H1 (cell line): ENCODE results near the gene YEATS2. TPM values are rescaled to one million over a fixed set of nuclear protein-coding genes. Genes with fewer than 3 reads are reported as not detected.

Source experiments
- CTCF ChIA-PET: fragments of 300-600 bp; sonication (Branson Sonifier 250); formaldehyde crosslinking; loops from one replicate; lab custom pipeline; 2021; ENCODE audit not compliant: partially characterized antibody; lab: Charles Lee
- POLR2A ChIA-PET: fragments of 300-600 bp; sonication (Branson Sonifier 250); formaldehyde crosslinking; loops from one replicate; lab custom pipeline; 2021; ENCODE audit warnings: inconsistent platforms; ENCODE audit not compliant: partially characterized antibody; lab: Charles Lee
- DNase-seq, 2 experiments: peaks; one replicate each; pipeline versions ENCODE4 v3.0.0 to v3.0.0-alpha.2; 2010 to 2022; ENCODE audit warnings: low spot score in 2 of 2, low read depth in 1 of 2, mixed read lengths in 1 of 2
- FAIRE-seq: peaks from 2 replicates; lab custom pipeline; 2011; peaks lifted over from hg19 to GRCh38; lab: Jason Lieb, UNC
- H2AFZ ChIP-seq: 2 replicates; pipeline ENCODE4 v1.8.1; 2012; ENCODE audit warnings: low read length, inconsistent platforms
- H2AK5ac ChIP-seq: 2 replicates; pipeline ENCODE4 v1.6.1; 2013; ENCODE audit warnings: low read depth, low read length
- H2BK120ac ChIP-seq: replicated peaks from 2 replicates; pipeline ENCODE3; 2013; ENCODE audit warnings: low read depth, low read length, inconsistent platforms
- H2BK12ac ChIP-seq: 2 replicates; pipeline ENCODE4 v1.6.1; 2013; ENCODE audit warnings: low read depth, low read length
- H2BK15ac ChIP-seq: 2 replicates; pipeline ENCODE4 v1.6.1; 2013; ENCODE audit warnings: low read length
- H2BK20ac ChIP-seq: 2 replicates; pipeline ENCODE4 v1.6.1; 2013; ENCODE audit warnings: low read length
- H2BK5ac ChIP-seq: 2 replicates; pipeline ENCODE4 v1.6.1; 2013; ENCODE audit warnings: low read depth, low read length
- H3K14ac ChIP-seq: 2 replicates; pipeline ENCODE4 v1.6.1; 2013; ENCODE audit warnings: inconsistent platforms; ENCODE audit not compliant: insufficient read length
- H3K18ac ChIP-seq: 2 replicates; pipeline ENCODE4 v1.6.1; 2013; ENCODE audit warnings: low read length; ENCODE audit errors: extremely low read depth
- H3K23ac ChIP-seq: 2 replicates; pipeline ENCODE4 v1.6.1; 2013; ENCODE audit warnings: inconsistent platforms; ENCODE audit not compliant: insufficient read length
- H3K23me2 ChIP-seq: 2 replicates; pipeline ENCODE4 v1.6.1; 2013; ENCODE audit warnings: low read depth, low read length
- H3K27ac ChIP-seq: 2 replicates; pipeline ENCODE4 v1.6.1; 2011; ENCODE audit warnings: low read depth, low read length, inconsistent platforms
- H3K27me3 ChIP-seq, 4 experiments: replicated peaks in 1 of 4; 1 replicate in 1 of 4; 2 replicates in 3 of 4; pipeline versions ENCODE4 v1.6.1 to v1.8.1; 2011 to 2013; ENCODE audit warnings: low read length in 3 of 4, mild to moderate bottlenecking in 3 of 4, inconsistent platforms in 2 of 4, mixed read lengths in 2 of 4, moderate library complexity in 1 of 4; ENCODE audit not compliant: control insufficient read depth in 3 of 4, insufficient read depth in 3 of 4; ENCODE audit errors: extremely low read depth in 1 of 4
- H3K36me3 ChIP-seq, 4 experiments: 2 replicates each; pipeline versions ENCODE4 v1.6.1 to v1.8.1; 2011 to 2013; ENCODE audit warnings: mild to moderate bottlenecking in 4 of 4, low read length in 3 of 4, moderate library complexity in 2 of 4, control low read depth in 1 of 4, inconsistent platforms in 1 of 4; ENCODE audit not compliant: insufficient read depth in 4 of 4, control insufficient read depth in 2 of 4
- H3K4ac ChIP-seq: replicated peaks from 2 replicates; pipeline ENCODE3; 2013; ENCODE audit warnings: low read length, low read depth, mixed read lengths, inconsistent platforms; ENCODE audit not compliant: insufficient read length
- H3K4me1 ChIP-seq, 4 experiments: replicated peaks in 1 of 4; 1 replicate in 1 of 4; 2 replicates in 3 of 4; pipeline versions ENCODE4 v1.6.1 to v1.8.1; 2011 to 2013; ENCODE audit warnings: low read length in 3 of 4, inconsistent platforms in 2 of 4, mixed read lengths in 1 of 4; ENCODE audit not compliant: insufficient read depth in 4 of 4, control insufficient read depth in 3 of 4
- H3K4me2 ChIP-seq, 2 experiments: 2 replicates each; pipeline versions ENCODE4 v1.6.1 to v1.8.1; 2011 to 2013; ENCODE audit warnings: low read depth in 2 of 2, low read length in 2 of 2, control low read depth in 1 of 2, inconsistent platforms in 1 of 2, mild to moderate bottlenecking in 1 of 2; ENCODE audit not compliant: insufficient read depth in 1 of 2
- H3K4me3 ChIP-seq, 4 experiments: fragments of 200-600, 300-600 bp in 1 of 4; sonication (generic), shearing (Covaris generic), sonication (Bioruptor Twin) in 1 of 4; 2 replicates each; pipeline versions ENCODE4 v1.5.1 to v1.8.1; 2011 to 2016; ENCODE audit warnings: low read length in 4 of 4, low read depth in 3 of 4, control low read depth in 2 of 4, inconsistent platforms in 2 of 4, mild to moderate bottlenecking in 2 of 4, mixed read lengths in 1 of 4, moderate library complexity in 1 of 4; ENCODE audit not compliant: insufficient read depth in 2 of 4; ENCODE audit errors: extremely low read depth in 1 of 4
- H3K56ac ChIP-seq: replicated peaks from 2 replicates; pipeline ENCODE3; 2013; ENCODE audit warnings: low read depth, mild to moderate bottlenecking, mixed read lengths, low read length, inconsistent platforms; ENCODE audit not compliant: insufficient read length
- H3K79me1 ChIP-seq: 2 replicates; pipeline ENCODE4 v1.6.1; 2013; ENCODE audit warnings: low read depth, low read length, control low read depth
- H3K79me2 ChIP-seq, 2 experiments: 2 replicates each; pipeline versions ENCODE4 v1.6.1 to v1.8.1; 2012 to 2013; ENCODE audit warnings: low read length in 2 of 2, mild to moderate bottlenecking in 2 of 2, inconsistent platforms in 1 of 2; ENCODE audit not compliant: insufficient read depth in 2 of 2, control insufficient read depth in 1 of 2
- H3K9ac ChIP-seq, 4 experiments: replicated peaks in 1 of 4; 1 replicate in 1 of 4; 2 replicates in 3 of 4; pipeline versions ENCODE4 v1.6.1 to v1.8.1; 2011 to 2013; ENCODE audit warnings: low read depth in 3 of 4, low read length in 3 of 4, control low read depth in 2 of 4, mild to moderate bottlenecking in 2 of 4, moderate library complexity in 2 of 4, inconsistent platforms in 1 of 4; ENCODE audit errors: extremely low read depth in 1 of 4
- H3K9me3 ChIP-seq, 2 experiments: 2 replicates each; pipeline versions ENCODE4 v1.6.1 to v1.8.1; 2012 to 2013; ENCODE audit warnings: mild to moderate bottlenecking in 2 of 2, moderate library complexity in 2 of 2, control low read depth in 1 of 2, inconsistent platforms in 1 of 2, low read depth in 1 of 2, low read length in 1 of 2, mixed read lengths in 1 of 2; ENCODE audit not compliant: insufficient read depth in 2 of 2
- H4K20me1 ChIP-seq, 2 experiments: replicated peaks in 1 of 2; 2 replicates each; pipeline versions ENCODE3 to v1.8.1; 2011 to 2013; ENCODE audit warnings: inconsistent platforms in 2 of 2, low read length in 2 of 2, mild to moderate bottlenecking in 1 of 2; ENCODE audit not compliant: insufficient read depth in 2 of 2, control insufficient read depth in 1 of 2
- H4K5ac ChIP-seq: 2 replicates; pipeline ENCODE4 v1.6.1; 2013; ENCODE audit warnings: low read length, low read depth, mixed read lengths, inconsistent platforms; ENCODE audit not compliant: insufficient read length
- H4K8ac ChIP-seq: 2 replicates; pipeline ENCODE4 v1.8.0; 2013; ENCODE audit warnings: mild to moderate bottlenecking, moderate library complexity, low read length, inconsistent platforms; ENCODE audit not compliant: insufficient read depth; ENCODE audit errors: extremely low read depth
- H4K91ac ChIP-seq: replicated peaks from 2 replicates; pipeline ENCODE3; 2013; ENCODE audit warnings: low read length, mixed read lengths, inconsistent platforms; ENCODE audit not compliant: insufficient read length
- CBX5 ChIP-seq: fragments of 300-800, 300-1000 bp; sonication (generic); IDR thresholded peaks from 2 replicates; pipeline ENCODE4 v1.7.1; 2016; ENCODE audit warnings: antibody characterized with exemption, low read length, low read depth
- GTF2F1 ChIP-seq: IDR thresholded peaks from 2 replicates; pipeline ENCODE4 v1.6.1; 2012; ENCODE audit warnings: low read depth, low read length, improper control_type of control experiment, borderline replicate concordance
- HDAC6 ChIP-seq: IDR thresholded peaks from one replicate; pipeline ENCODE4 v1.7.1; 2012; ENCODE audit warnings: low read depth, mild to moderate bottlenecking, inconsistent platforms, low read length, moderate library complexity
- NRF1 ChIP-seq: IDR thresholded peaks from 2 replicates; pipeline ENCODE4 v1.6.1; 2011; ENCODE audit warnings: mild to moderate bottlenecking, low read depth, low read length, improper control_type of control experiment
- RAD21 ChIP-seq, 2 experiments: IDR thresholded peaks in 1 of 2; conservative IDR thresholded peaks in 1 of 2; 2 replicates each; pipeline ENCODE4 v1.6.1; 2011; ENCODE audit warnings: low read depth in 2 of 2, low read length in 2 of 2, improper control_type of control experiment in 1 of 2, inconsistent platforms in 1 of 2, mild to moderate bottlenecking in 1 of 2, moderate library complexity in 1 of 2
- SAP30 ChIP-seq: fragments of 300-600 bp; sonication (generic); IDR thresholded peaks from 2 replicates; pipeline ENCODE4 v1.7.1; 2012; ENCODE audit warnings: low read length, moderate library complexity, mild to moderate bottlenecking, inconsistent platforms; ENCODE audit not compliant: insufficient read depth, insufficient replicate concordance
- SUZ12 ChIP-seq: fragments of 200-600 bp; sonication (generic); IDR thresholded peaks from 2 replicates; pipeline ENCODE4 v1.6.1; 2012; ENCODE audit warnings: mild to moderate bottlenecking, inconsistent platforms, low read length, moderate library complexity, mixed read lengths
- WGBS, 2 experiments: shearing (Covaris generic) in 1 of 2; methylation state at CpG; one replicate each; pipeline versions ENCODE4 v1.1.6 to v1.1.7; 2013 to 2015; ENCODE audit warnings: low lambda C conversion rate in 2 of 2, mixed read lengths in 2 of 2, inconsistent platforms in 1 of 2, low coverage in 1 of 2, missing lambda C conversion rate in 1 of 2; ENCODE audit not compliant: insufficient replicate concordance in 2 of 2, insufficient coverage in 1 of 2, insufficient read length in 1 of 2; ENCODE audit errors: extremely low coverage in 1 of 2, missing lambda C conversion rate in 1 of 2; 5-methylcytosine and 5-hydroxymethylcytosine counted together
- polyA plus RNA-seq, 7 experiments: library from polyadenylated mRNA; depleted of rRNA in 3 of 7; stranded (reverse) in 5 of 7; unstranded in 2 of 7; fragments of >200 nt in 5 of 7; fragments of 200-250 nt in 2 of 7; gene quantifications; 1 replicate in 5 of 7; 2 replicates in 1 of 7; 4 replicates in 1 of 7; pipeline versions ENCODE4 v1.2.1 to v1.2.3, GENCODE V29; 2011 to 2013; ENCODE audit warnings: missing spikeins in 2 of 7, mixed read lengths in 2 of 7
- total RNA-seq: library from RNA; stranded (reverse); fragmentation: NEBNext Ultra II Directional; extraction: Animal tissue kit (Norgen Biotek cat#: 25700); gene quantifications from 2 replicates; pipeline ENCODE4 v1.2.1, GENCODE V29; 2021
- TF ChIP-seq, protein P1 (sequence below), 3 experiments: IDR thresholded peaks; 1 replicate in 2 of 3; 2 replicates in 1 of 3; pipeline versions ENCODE4 v1.5.1 to v1.6.1; 2011; ENCODE audit warnings: low read length in 3 of 3, mild to moderate bottlenecking in 3 of 3, inconsistent platforms in 2 of 3, low read depth in 1 of 3, moderate library complexity in 1 of 3; ENCODE audit not compliant: insufficient read depth in 1 of 3; ENCODE audit errors: control extremely low read depth in 1 of 3
- TF ChIP-seq, protein P2 (sequence below): IDR thresholded peaks from 2 replicates; pipeline ENCODE4 v1.6.1; 2011; ENCODE audit warnings: low read depth, mild to moderate bottlenecking, low read length; ENCODE audit not compliant: insufficient read depth

YEATS2 gene
- total and polyA plus RNA-seq, 2 of the 8 experiments (the other 6 are each of a cell fraction or from before 2014, with no cell fraction given), result 35.3 to 53.7 TPM

DNA sequence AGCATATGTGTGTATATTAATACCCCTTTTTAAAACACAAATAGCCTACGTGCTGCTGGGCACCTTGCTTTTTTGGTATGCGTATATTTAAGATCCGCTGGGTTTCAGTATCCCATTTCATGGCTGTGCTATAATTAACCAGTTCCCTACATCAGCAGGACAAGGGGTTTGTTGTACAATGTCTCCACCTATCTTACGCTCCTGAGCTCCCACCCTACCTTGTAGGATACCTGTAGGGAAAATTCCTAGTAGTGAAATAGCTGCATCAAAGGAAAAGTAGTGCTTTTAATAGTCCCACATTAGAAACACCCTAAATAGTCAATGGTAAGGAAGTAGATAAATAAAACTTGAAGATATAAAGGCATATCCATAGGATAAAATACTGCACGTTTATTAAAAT lies 126.4 kb downstream of the YEATS2 start:
- peaks cover 0 to 7% (median 3%) of the 10 kb centered on the region in 4 experiments; a peak in 5 of 7 replicates for H3K4me1 ChIP-seq
- H2BK12ac ChIP-seq, result no peak overlapping the region
- ChIA-PET POLR2A (interaction anchor here (0.9 to 1.0 kb wide), 2 partner anchors 11 to 61 kb away, joined by 3 read pairs; partner anchors contain the start of gene PARL), CTCF (interaction anchor here (0.8 to 1.9 kb wide), 8 partner anchors 15 to 365 kb away, joined by 3 to 5 read pairs (median 3); partner anchors contain the start of gene PARL)
- WGBS, 2 experiments, result 59% methylated on average over 5 of the region's 5 CpGs; no CpG with 5 or more reads in 1 of the 2 experiments
- DNase-seq, result no peak
- H3K79me1 ChIP-seq, result no peaks in the 10 kb centered on the region
- no peak overlapping the region for H2BK120ac ChIP-seq
- H4K91ac ChIP-seq, result no peak overlapping the region
- no peak overlapping the region for H3K23ac ChIP-seq
- no peak overlapping the region for H2BK5ac ChIP-seq
- H3K56ac ChIP-seq, result no peak overlapping the region
- H2BK15ac ChIP-seq, result no peak overlapping the region
- H2AK5ac ChIP-seq, result no peak overlapping the region
- H4K20me1 ChIP-seq, result peaks cover 0 to 4% of the 10 kb centered on the region in 2 experiments
- peak overlapping the region in 3 of 4 experiments; percentile 66 to 79 (median 71); a peak in 4 of 8 replicates for H3K4me3 ChIP-seq
- no peak for FAIRE-seq
- no peak overlapping the region for H3K9ac ChIP-seq
- no peak overlapping the region for H3K27ac ChIP-seq
- no peak overlapping the region for H4K8ac ChIP-seq
- no peak overlapping the region for H3K18ac ChIP-seq
- H2AFZ ChIP-seq, result no peak overlapping the region
- peak overlapping the region; percentile 87 to 99 for H3K4me2 ChIP-seq
- no peak overlapping the region for H2BK20ac ChIP-seq
- H4K5ac ChIP-seq, result no peak overlapping the region
- no peak overlapping the region for H3K4ac ChIP-seq
- peaks cover 13% of the 10 kb centered on the region; the same call in 1 of the 2 replicates for H3K23me2 ChIP-seq
- H3K79me2 ChIP-seq, result no peaks in the 10 kb centered on the region
- no peak overlapping the region for H3K14ac ChIP-seq
- peaks cover 0 to 4% (median 0%) of the 10 kb centered on the region in 4 experiments; a peak in 1 of 8 replicates for H3K36me3 ChIP-seq
- H3K27me3 ChIP-seq, result peaks cover 0 to 3% (median 0%) of the 10 kb centered on the region in 4 experiments; a peak in 3 of 7 replicates
- no peaks in the 10 kb centered on the region for H3K9me3 ChIP-seq
- TF ChIP-seq, protein P1, sequence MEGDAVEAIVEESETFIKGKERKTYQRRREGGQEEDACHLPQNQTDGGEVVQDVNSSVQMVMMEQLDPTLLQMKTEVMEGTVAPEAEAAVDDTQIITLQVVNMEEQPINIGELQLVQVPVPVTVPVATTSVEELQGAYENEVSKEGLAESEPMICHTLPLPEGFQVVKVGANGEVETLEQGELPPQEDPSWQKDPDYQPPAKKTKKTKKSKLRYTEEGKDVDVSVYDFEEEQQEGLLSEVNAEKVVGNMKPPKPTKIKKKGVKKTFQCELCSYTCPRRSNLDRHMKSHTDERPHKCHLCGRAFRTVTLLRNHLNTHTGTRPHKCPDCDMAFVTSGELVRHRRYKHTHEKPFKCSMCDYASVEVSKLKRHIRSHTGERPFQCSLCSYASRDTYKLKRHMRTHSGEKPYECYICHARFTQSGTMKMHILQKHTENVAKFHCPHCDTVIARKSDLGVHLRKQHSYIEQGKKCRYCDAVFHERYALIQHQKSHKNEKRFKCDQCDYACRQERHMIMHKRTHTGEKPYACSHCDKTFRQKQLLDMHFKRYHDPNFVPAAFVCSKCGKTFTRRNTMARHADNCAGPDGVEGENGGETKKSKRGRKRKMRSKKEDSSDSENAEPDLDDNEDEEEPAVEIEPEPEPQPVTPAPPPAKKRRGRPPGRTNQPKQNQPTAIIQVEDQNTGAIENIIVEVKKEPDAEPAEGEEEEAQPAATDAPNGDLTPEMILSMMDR (IDR thresholded peaks at IDR 0.05; ENCODE audit: control extremely low read depth in 1 of 3, insufficient read depth in 1 of 3, low read depth in 1 of 3, low read length in 3 of 3), result peak in 2 of 3 experiments; percentile 17 to 29; a peak in 2 of 4 replicates
- TF ChIP-seq SAP30 (no peak), SUZ12 (no peak), CBX5 (no peak), HDAC6 (no peak), GTF2F1 (no peak), RAD21 (IDR thresholded peaks at IDR 0.05 in 1 of 2, conservative IDR thresholded peaks at IDR 0.05 in 1 of 2; ENCODE audit: low read depth in 2 of 2, low read length in 2 of 2) (peak; percentile 46 to 67; a peak in 3 of 4 replicates), NRF1 (no peak)
- TF ChIP-seq, protein P2, sequence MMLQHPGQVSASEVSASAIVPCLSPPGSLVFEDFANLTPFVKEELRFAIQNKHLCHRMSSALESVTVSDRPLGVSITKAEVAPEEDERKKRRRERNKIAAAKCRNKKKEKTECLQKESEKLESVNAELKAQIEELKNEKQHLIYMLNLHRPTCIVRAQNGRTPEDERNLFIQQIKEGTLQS, result no peak
